ENCODE data around the gene NR4A1.
"Not testable (repeated sequence)": the region's sequence is repeated elsewhere in the genome, so short reads cannot be mapped to it uniquely, and the experiment has no call there.

The NR4A1 gene

DNA sequence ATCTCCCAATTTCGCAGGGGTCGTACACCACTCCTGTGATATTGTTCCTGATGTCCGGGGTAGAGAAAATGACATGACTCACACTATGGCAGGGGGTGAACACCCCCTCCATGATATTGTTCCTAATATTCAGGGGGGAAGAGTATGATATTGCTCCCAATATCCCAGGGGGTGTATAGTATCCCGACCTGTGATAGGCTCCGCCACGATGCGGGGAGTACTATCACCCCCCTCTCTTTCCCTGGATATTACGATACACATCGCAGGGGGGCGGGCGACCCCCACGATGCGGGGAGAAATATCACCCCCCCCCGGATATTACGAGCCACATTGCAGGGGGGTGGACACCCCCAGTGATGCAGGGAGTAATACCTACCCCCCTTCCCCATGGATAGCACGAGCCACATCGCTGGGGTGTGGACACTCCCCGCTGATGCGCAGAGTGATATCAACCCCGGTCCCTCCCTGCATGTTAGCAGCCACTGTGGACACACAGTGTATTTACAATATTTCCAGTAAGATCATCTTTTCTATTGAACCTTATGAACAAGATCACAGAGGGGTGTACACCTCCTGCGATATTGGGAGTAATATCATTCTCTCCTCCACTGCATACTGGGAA is 45.9 kb downstream of the NR4A1 start:
- no peak for DNase-seq (ENCODE audit: low read depth)

DNA sequence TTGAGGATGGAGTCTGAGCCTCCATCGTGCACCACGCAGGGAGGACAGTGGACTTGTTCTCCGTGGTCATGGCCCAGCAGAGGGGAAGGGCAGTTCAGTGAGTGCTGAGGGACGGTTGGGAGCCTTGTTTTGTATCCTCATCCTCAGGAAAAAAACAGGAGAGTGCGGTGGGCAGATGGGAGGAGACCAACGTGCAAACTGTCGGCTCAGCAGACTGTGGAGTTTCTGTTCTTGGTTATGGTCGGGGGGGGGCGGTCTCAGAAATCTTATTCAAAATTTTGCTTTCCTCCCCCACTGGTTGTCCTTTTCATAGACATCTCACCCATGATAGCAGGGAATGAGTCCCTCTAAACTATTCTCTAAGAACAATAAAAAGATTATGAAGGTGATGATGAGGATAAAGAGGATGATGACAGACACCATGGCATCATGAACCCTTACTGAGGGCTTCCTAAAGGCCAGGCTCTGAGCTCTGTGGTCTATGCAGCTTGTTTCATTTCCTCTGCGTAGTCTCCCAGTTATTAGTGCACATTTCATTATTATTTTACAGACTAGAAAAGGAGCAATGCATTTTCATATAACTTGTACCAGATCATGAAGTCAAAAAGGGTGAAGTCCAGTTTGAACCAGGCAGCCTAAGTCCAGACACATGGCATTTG is 53.3 kb downstream of the NR4A1 start:
- not testable (repeated sequence) for DNase-seq (ENCODE audit: low read depth)
